ENCODE results near the gene PPP1R15B.
"Not testable (repeated sequence)": the region's sequence is repeated elsewhere in the genome, so short reads cannot be mapped to it uniquely, and the experiment has no call there.

PPP1R15B gene

GRCh38 chr1:204431310-204432184, 19.9 kb upstream of the PPP1R15B start:
- peak; percentile 92 for TF ChIP-seq CTCF (IDR thresholded peaks at IDR 0.05; ENCODE audit: insufficient read depth, low read depth, low read length, missing control alignments)
- peak; percentile 91 for DNase-seq (ENCODE audit: low read depth)
- H3K4me3 ChIP-seq (ENCODE audit: low read depth, low read length), result no peak overlapping the region

- no peak for DNase-seq (ENCODE audit: low read depth)
- no peak overlapping the region for H3K4me3 ChIP-seq (ENCODE audit: low read depth, low read length)
- no peak for TF ChIP-seq CTCF (IDR thresholded peaks at IDR 0.05; ENCODE audit: insufficient read depth, low read depth, low read length, missing control alignments)
Observed at GRCh38 chr1:204429746-204430145, 18.1 kb upstream of the PPP1R15B start.

GRCh38 chr1:204426971-204427701, 15.5 kb upstream of the PPP1R15B start:
- no peak for TF ChIP-seq CTCF (IDR thresholded peaks at IDR 0.05; ENCODE audit: insufficient read depth, low read depth, low read length, missing control alignments)
- no peak overlapping the region for H3K4me3 ChIP-seq (ENCODE audit: low read depth, low read length)
- no peak for DNase-seq (ENCODE audit: low read depth)

GRCh38 chr1:204426474-204426873, 14.9 kb upstream of the PPP1R15B start:
- no peak for TF ChIP-seq CTCF (IDR thresholded peaks at IDR 0.05; ENCODE audit: insufficient read depth, low read depth, low read length, missing control alignments)
- no peak overlapping the region for H3K4me3 ChIP-seq (ENCODE audit: low read depth, low read length)
- no peak for DNase-seq (ENCODE audit: low read depth)

- TF ChIP-seq CTCF (IDR thresholded peaks at IDR 0.05; ENCODE audit: insufficient read depth, low read depth, low read length, missing control alignments), result no peak
- no peak overlapping the region for H3K4me3 ChIP-seq (ENCODE audit: low read depth, low read length)
- DNase-seq (ENCODE audit: low read depth), result no peak
Observed at GRCh38 chr1:204426035-204426436, 14.4 kb upstream of the PPP1R15B start.

GRCh38 chr1:204424621-204425020, 13.0 kb upstream of the PPP1R15B start:
- TF ChIP-seq CTCF (IDR thresholded peaks at IDR 0.05; ENCODE audit: insufficient read depth, low read depth, low read length, missing control alignments), result no peak
- DNase-seq (ENCODE audit: low read depth), result no peak
- no peak overlapping the region for H3K4me3 ChIP-seq (ENCODE audit: low read depth, low read length)

- DNase-seq (ENCODE audit: low read depth); H3K4me3 ChIP-seq (ENCODE audit: low read depth, low read length): not testable (repeated sequence)
Observed at GRCh38 chr1:204422061-204422705, 10.6 kb upstream of the PPP1R15B start.
